Measurements from ENCODE around the gene TIMP2. TPM values are rescaled to one million over a fixed set of nuclear protein-coding genes. Genes with fewer than 3 reads are reported as not detected.

TIMP2 gene
- total and polyA plus RNA-seq, 2 of the 4 experiments (the other 2 are of a cell fraction), result 43.9 to 416 TPM

DNA sequence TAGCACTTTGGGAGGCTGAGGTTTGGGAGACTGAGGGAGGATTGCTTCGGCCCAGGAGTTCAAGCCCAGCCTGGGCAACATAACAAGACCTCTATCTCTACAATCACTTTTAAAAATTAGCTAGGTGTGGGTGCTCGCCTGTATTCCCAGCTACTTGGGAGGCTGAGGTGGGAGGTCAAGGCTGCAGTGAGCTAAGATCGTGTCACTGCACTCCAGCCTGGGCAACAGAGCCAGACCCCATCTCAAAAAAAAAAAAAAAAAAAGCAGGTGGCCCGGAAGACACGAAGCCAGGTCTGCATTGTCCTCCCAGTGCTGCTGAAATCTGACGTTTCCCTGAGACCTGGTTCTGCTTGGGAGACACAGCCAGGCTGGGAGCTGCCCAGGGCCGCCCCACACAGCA is 18.8 kb upstream of the TIMP2 start:
- no peak overlapping the region for H2AK9ac ChIP-seq (replicated peaks; ENCODE audit: low read depth, low read length, poor library complexity)
- H3K56ac ChIP-seq (ENCODE audit: extremely low read depth, insufficient read depth, low read length), result no peak overlapping the region
- in situ Hi-C loops (cut with MboI; ENCODE audit: low sequenced_read_pairs), result no loop called here
- H3K36me3 ChIP-seq (ENCODE audit: control insufficient read depth, insufficient read depth, low read length), result no peaks in the 10 kb centered on the region
- no peak overlapping the region for H3K9ac ChIP-seq (ENCODE audit: low read depth, low read length)
- intact Hi-C loops (cut with micrococcal nuclease), result no loop called here
- DNase-seq (no peak), ATAC-seq (ENCODE audit: low read depth) (no peak)
- no peak overlapping the region for H3K18ac ChIP-seq (ENCODE audit: low read depth, low read length)
- no peak overlapping the region for H2AK5ac ChIP-seq (ENCODE audit: low read depth, low read length)
- no peak overlapping the region for H3K14ac ChIP-seq (replicated peaks; ENCODE audit: low read depth, low read length)
- H2BK120ac ChIP-seq (ENCODE audit: low read depth, low read length), result no peak overlapping the region
- H4K20me1 ChIP-seq (ENCODE audit: insufficient read depth, low read length), result no peaks in the 10 kb centered on the region
- no peak overlapping the region for H2BK15ac ChIP-seq (ENCODE audit: low read depth, low read length)
- ChIA-PET CTCF (no interaction called here), POLR2A (ENCODE audit: unreplicated experiment) (no interaction called here)
- H3K9me3 ChIP-seq (ENCODE audit: control insufficient read depth, insufficient read depth, low read length), result no peaks in the 10 kb centered on the region
- 100% methylated on average over 1 of the region's 7 CpGs; no CpG with 5 or more reads in 1 of the 2 experiments for WGBS, 2 experiments (ENCODE audit: extremely low coverage in 2 of 2, insufficient read length in 1 of 2)
- no peak overlapping the region for H3K4me2 ChIP-seq (ENCODE audit: low read depth, low read length)
- no peak overlapping the region for H4K5ac ChIP-seq (ENCODE audit: low read depth, low read length)
- H3K4me1 ChIP-seq (ENCODE audit: control insufficient read depth, insufficient read depth, low read length), result peaks cover 11% of the 10 kb centered on the region
- no TSS peak for BruUV-seq (replicated peaks)
- no peak overlapping the region for H3K27ac ChIP-seq (ENCODE audit: insufficient read depth, low read length)
- no peak overlapping the region for H3K4ac ChIP-seq (ENCODE audit: low read depth, low read length)
- no peak overlapping the region for H2BK5ac ChIP-seq (ENCODE audit: low read depth, low read length, poor library complexity, severe bottlenecking)
- H3K27me3 ChIP-seq (ENCODE audit: control insufficient read depth, insufficient read depth, low read length), result no peaks in the 10 kb centered on the region; the same call in 1 of the 2 replicates
- TF ChIP-seq MXI1 (IDR thresholded peaks at IDR 0.05; ENCODE audit: borderline replicate concordance, low read depth, low read length), result no peak
- H3K9me1 ChIP-seq (ENCODE audit: insufficient read depth, low read length), result peaks cover 3% of the 10 kb centered on the region; the same call in 1 of the 2 replicates
- no peak overlapping the region for H4K8ac ChIP-seq (ENCODE audit: low read depth in 2 of 2, low read length in 2 of 2)
- H2AFZ ChIP-seq (replicated peaks; ENCODE audit: low read length, poor library complexity), result no peak overlapping the region
- no peak overlapping the region for H3K4me3 ChIP-seq (ENCODE audit: insufficient read depth, low read depth, low read length)
- no peaks in the 10 kb centered on the region for H3K79me1 ChIP-seq (ENCODE audit: low read depth in 1 of 2, low read length in 2 of 2)
- no peak overlapping the region for H4K91ac ChIP-seq (ENCODE audit: insufficient read depth, low read depth, low read length)
- H2BK20ac ChIP-seq (ENCODE audit: low read depth, low read length), result no peak overlapping the region
- no peak overlapping the region for H3K23ac ChIP-seq (ENCODE audit: low read depth, low read length)
- dilution Hi-C loops (cut with HindIII; ENCODE audit: low sequenced_read_pairs, unreplicated experiment), result no loop called here
